GF-D8 (cell line): ENCODE results near the gene SORCS2.

Experiments
- DNase-seq: peaks from one replicate; lab custom pipeline; 2025; lab: John Stamatoyannopoulos, UW

SORCS2 gene

GRCh38 chr4:7780751-7781348, 588.5 kb downstream of the SORCS2 start:
- DNase-seq, result no peak

GRCh38 chr4:7781366-7781765, 589.0 kb downstream of the SORCS2 start:
- DNase-seq, result no peak

- no peak for DNase-seq
Measured at GRCh38 chr4:7781993-7782392, 589.7 kb downstream of the SORCS2 start.

GRCh38 chr4:7782783-7783182, 590.4 kb downstream of the SORCS2 start:
- no peak for DNase-seq

- DNase-seq, result no peak
Measured at GRCh38 chr4:7783541-7783940, 591.2 kb downstream of the SORCS2 start.

GRCh38 chr4:7784131-7784870, 592.0 kb downstream of the SORCS2 start:
- no peak for DNase-seq

- DNase-seq, result no peak
Measured at GRCh38 chr4:7785017-7785416, 592.7 kb downstream of the SORCS2 start.

- DNase-seq, result no peak
Measured at GRCh38 chr4:7786040-7786439, 593.7 kb downstream of the SORCS2 start.

GRCh38 chr4:7786517-7786916, 594.2 kb downstream of the SORCS2 start:
- DNase-seq, result no peak

GRCh38 chr4:7787067-7787466, 594.7 kb downstream of the SORCS2 start:
- DNase-seq, result no peak

GRCh38 chr4:7787681-7788141, 595.4 kb downstream of the SORCS2 start:
- no peak for DNase-seq

- no peak for DNase-seq
Measured at GRCh38 chr4:7788193-7788592, 595.9 kb downstream of the SORCS2 start.

- DNase-seq, result no peak
Measured at GRCh38 chr4:7788694-7789425, 596.5 kb downstream of the SORCS2 start.

- no peak for DNase-seq
Measured at GRCh38 chr4:7790023-7790422, 597.7 kb downstream of the SORCS2 start.

- no peak for DNase-seq
Measured at GRCh38 chr4:7790999-7791398, 598.7 kb downstream of the SORCS2 start.
